GM23338 (cell line): Measurements from ENCODE around the gene KDELR1.

ENCODE experiments used
- CREB1 ChIP-seq: fragments of 250-450 bp; sonication (Bioruptor Pico); IDR thresholded peaks from 2 replicates; pipeline ENCODE4 v1.5.0; 2020; ENCODE audit warnings: low read depth, mild to moderate bottlenecking, moderate library complexity
- CTCF ChIP-seq, 2 experiments: fragments of 200-600 bp in 1 of 2; sonication (generic) in 1 of 2; conservative IDR thresholded peaks; 2 replicates each; pipeline versions ENCODE4 v1.5.1 to v1.6.1; 2016 to 2017; ENCODE audit warnings: antibody characterized with exemption in 2 of 2, low read depth in 2 of 2, mild to moderate bottlenecking in 2 of 2, moderate library complexity in 1 of 2
- EZH2phosphoT487 ChIP-seq: fragments of 200-600 bp; sonication (generic); IDR thresholded peaks from one replicate; pipeline ENCODE4 v1.8.1; 2018; ENCODE audit warnings: antibody characterized with exemption; ENCODE audit not compliant: unreplicated experiment

GRCh38 chr19:48355365-48355954 lies 35.9 kb downstream of the KDELR1 start:
- TF ChIP-seq CTCF (conservative IDR thresholded peaks at IDR 0.05; ENCODE audit: low read depth in 2 of 2), result no peak
- TF ChIP-seq EZH2phosphoT487, result no peak
- TF ChIP-seq CREB1 (CRISPR knock-in tag), result no peak
